DND-41 (cell line): ENCODE results near the gene BASP1.

Experiments used
- EZH2 ChIP-seq: IDR thresholded peaks from 3 replicates; pipeline ENCODE4 v1.6.1; 2012; ENCODE audit warnings: borderline replicate concordance, low read depth, mild to moderate bottlenecking, moderate library complexity, low read length, inconsistent platforms; ENCODE audit not compliant: severe bottlenecking
- TF ChIP-seq, protein P1 (sequence below): IDR thresholded peaks from 2 replicates; pipeline ENCODE4 v1.5.1; 2012; ENCODE audit warnings: borderline replicate concordance, low read length, moderate library complexity, mild to moderate bottlenecking; ENCODE audit not compliant: poor library complexity, severe bottlenecking; ENCODE audit errors: extremely low read depth

DNA sequence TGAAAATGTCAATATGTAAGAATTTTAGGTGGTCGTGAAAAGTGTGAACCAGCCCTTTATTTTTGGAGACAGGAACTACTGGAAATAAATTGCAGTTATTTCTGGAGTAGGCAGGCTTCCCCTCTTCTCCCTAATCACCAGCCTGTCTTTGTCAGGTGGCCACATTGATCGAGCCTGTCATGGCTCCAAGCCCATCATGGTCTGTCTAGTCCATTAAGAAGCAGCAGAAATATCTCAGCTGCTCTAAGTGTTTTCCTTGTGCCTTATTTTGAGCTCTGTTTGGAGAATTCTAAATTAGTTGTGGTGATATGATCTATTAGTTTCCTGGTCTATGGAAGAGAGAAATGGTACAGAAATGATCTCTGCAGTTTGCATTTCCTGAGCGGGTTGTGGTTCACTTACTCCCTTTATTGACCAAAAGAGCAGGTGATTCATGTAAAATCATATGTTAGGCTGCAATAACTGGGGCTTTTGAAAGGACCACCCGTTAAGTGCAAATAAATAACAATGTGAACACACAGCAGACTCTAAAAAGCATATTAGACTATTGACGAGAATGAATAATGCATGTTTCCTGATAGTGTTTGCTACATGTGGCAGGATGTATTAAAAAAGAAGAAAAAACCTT, 42.3 kb downstream of the BASP1 start:
- no peak for TF ChIP-seq EZH2
- TF ChIP-seq, protein P1, sequence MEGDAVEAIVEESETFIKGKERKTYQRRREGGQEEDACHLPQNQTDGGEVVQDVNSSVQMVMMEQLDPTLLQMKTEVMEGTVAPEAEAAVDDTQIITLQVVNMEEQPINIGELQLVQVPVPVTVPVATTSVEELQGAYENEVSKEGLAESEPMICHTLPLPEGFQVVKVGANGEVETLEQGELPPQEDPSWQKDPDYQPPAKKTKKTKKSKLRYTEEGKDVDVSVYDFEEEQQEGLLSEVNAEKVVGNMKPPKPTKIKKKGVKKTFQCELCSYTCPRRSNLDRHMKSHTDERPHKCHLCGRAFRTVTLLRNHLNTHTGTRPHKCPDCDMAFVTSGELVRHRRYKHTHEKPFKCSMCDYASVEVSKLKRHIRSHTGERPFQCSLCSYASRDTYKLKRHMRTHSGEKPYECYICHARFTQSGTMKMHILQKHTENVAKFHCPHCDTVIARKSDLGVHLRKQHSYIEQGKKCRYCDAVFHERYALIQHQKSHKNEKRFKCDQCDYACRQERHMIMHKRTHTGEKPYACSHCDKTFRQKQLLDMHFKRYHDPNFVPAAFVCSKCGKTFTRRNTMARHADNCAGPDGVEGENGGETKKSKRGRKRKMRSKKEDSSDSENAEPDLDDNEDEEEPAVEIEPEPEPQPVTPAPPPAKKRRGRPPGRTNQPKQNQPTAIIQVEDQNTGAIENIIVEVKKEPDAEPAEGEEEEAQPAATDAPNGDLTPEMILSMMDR: no peak
